ENCODE results near the gene TMEM143.
A peak's percentile ranks its signal among the peaks of the same experiment; 100 is the strongest.
"Not testable (repeated sequence)": the region's sequence is repeated elsewhere in the genome, so short reads cannot be mapped to it uniquely, and the experiment has no call there.

Gene TMEM143

GRCh38 chr19:48321622-48322591 lies 41.8 kb downstream of the TMEM143 start:
- peak; percentile 97 for DNase-seq

GRCh38 chr19:48321372-48321621 lies 42.4 kb downstream of the TMEM143 start:
- DNase-seq = peak; percentile 94

- DNase-seq = peak; percentile 77
Observed at GRCh38 chr19:48319647-48320541, 43.8 kb downstream of the TMEM143 start.

- DNase-seq = no peak
Observed at GRCh38 chr19:48318286-48318987, 45.3 kb downstream of the TMEM143 start.

GRCh38 chr19:48317708-48317960 lies 46.1 kb downstream of the TMEM143 start:
- not testable (repeated sequence) for DNase-seq

- no peak for DNase-seq
Observed at GRCh38 chr19:48315712-48316111, 48.0 kb downstream of the TMEM143 start.

GRCh38 chr19:48311384-48311783 lies 52.4 kb downstream of the TMEM143 start:
- no peak for DNase-seq

GRCh38 chr19:48310227-48310626 lies 53.5 kb downstream of the TMEM143 start:
- DNase-seq = no peak

- not testable (repeated sequence) for DNase-seq
Observed at GRCh38 chr19:48309731-48310130, 54.0 kb downstream of the TMEM143 start.

GRCh38 chr19:48308631-48309586 lies 54.8 kb downstream of the TMEM143 start:
- DNase-seq = no peak

- no peak for DNase-seq
Observed at GRCh38 chr19:48303866-48304265, 59.9 kb downstream of the TMEM143 start.

- no peak for DNase-seq
Observed at GRCh38 chr19:48303367-48303766, 60.4 kb downstream of the TMEM143 start.

- no peak for DNase-seq
Observed at GRCh38 chr19:48302600-48302959, 61.2 kb downstream of the TMEM143 start.

- no peak for DNase-seq
Observed at GRCh38 chr19:48301886-48302599, 61.7 kb downstream of the TMEM143 start.

- DNase-seq = no peak
Observed at GRCh38 chr19:48297975-48298374, 65.8 kb downstream of the TMEM143 start.

GRCh38 chr19:48296963-48297734 lies 66.6 kb downstream of the TMEM143 start:
- no peak for DNase-seq

GRCh38 chr19:48295458-48295857 lies 68.3 kb downstream of the TMEM143 start:
- DNase-seq = no peak

- DNase-seq = no peak
Observed at GRCh38 chr19:48292798-48293197, 70.9 kb downstream of the TMEM143 start.

GRCh38 chr19:48291489-48291815 lies 72.3 kb downstream of the TMEM143 start:
- DNase-seq = not testable (repeated sequence)

GRCh38 chr19:48290771-48291488 lies 72.8 kb downstream of the TMEM143 start:
- peak; percentile 66 for DNase-seq

Measured in stimulated activated CD4-positive, alpha-beta T cell treated with anti-CD3 and anti-CD28 coated beads, Interleukin-4, amount 100 ng/mL, for 1 hour (primary cell).